ENCODE measurements around the gene LRRC53.

- TF ChIP-seq NFIC (IDR thresholded peaks at IDR 0.05) = no peak
- no peak for TF ChIP-seq EP300 (IDR thresholded peaks at IDR 0.05; ENCODE audit: borderline replicate concordance)
- TF ChIP-seq TAF1 (IDR thresholded peaks at IDR 0.05; ENCODE audit: low read depth) = no peak
- TF ChIP-seq FOXM1 (IDR thresholded peaks at IDR 0.05; ENCODE audit: borderline replicate concordance, low read depth) = no peak
- TF ChIP-seq USF1 (IDR thresholded peaks at IDR 0.05) = no peak
- no peak for TF ChIP-seq MAX (IDR thresholded peaks at IDR 0.05)
- no peak for TF ChIP-seq CEBPB (IDR thresholded peaks at IDR 0.05)
- TF ChIP-seq RAD21 (IDR thresholded peaks at IDR 0.05; ENCODE audit: low read depth) = no peak
- no peak for TF ChIP-seq ZBTB7A (IDR thresholded peaks at IDR 0.05; ENCODE audit: low read depth)
- TF ChIP-seq CREB1 (IDR thresholded peaks at IDR 0.05; ENCODE audit: low read depth) = no peak
- no peak for TF ChIP-seq REST (IDR thresholded peaks at IDR 0.05; ENCODE audit: low read depth)
- no peak for TF ChIP-seq EGR1 (IDR thresholded peaks at IDR 0.05)
- TF ChIP-seq TCF12 (IDR thresholded peaks at IDR 0.05; ENCODE audit: low read depth) = no peak
- no peak for TF ChIP-seq YY1 (IDR thresholded peaks at IDR 0.05; ENCODE audit: low read depth)
These were observed 59.1 kb downstream of the LRRC53 start for GRCh38 chr1:74453277-74453676.

Measured in Ishikawa (cell line).